DMS153 (cell line): ENCODE results near the gene RNU2-63P.
A peak's percentile ranks its signal among the peaks of the same experiment; 100 is the strongest.
"Not testable (repeated sequence)": the region's sequence is repeated elsewhere in the genome, so short reads cannot be mapped to it uniquely, and the experiment has no call there.

Experiments used
- DNase-seq: peaks from one replicate; lab custom pipeline; 2025; lab: John Stamatoyannopoulos, UW

The RNU2-63P gene

GRCh38 chr2:88016086-88016959 is at the start of gene RNU2-63P:
TSS of gene RNU2-63P (minus strand) at chr2:88016547.
- DNase-seq, result peak; percentile 58

GRCh38 chr2:88061295-88061694 is 44.9 kb upstream of the RNU2-63P start:
- no peak for DNase-seq

- no peak for DNase-seq
These were observed 44.5 kb upstream of the RNU2-63P start for GRCh38 chr2:88060907-88061275.

- DNase-seq, result peak; percentile 20
These were observed 43.9 kb upstream of the RNU2-63P start for GRCh38 chr2:88059979-88060906.

- DNase-seq, result no peak
These were observed 41.8 kb upstream of the RNU2-63P start for GRCh38 chr2:88058191-88058590.

- DNase-seq, result no peak
These were observed 41.1 kb upstream of the RNU2-63P start for GRCh38 chr2:88057437-88057844.

GRCh38 chr2:88055371-88056128 is 39.2 kb upstream of the RNU2-63P start, which contains the start of gene KRCC1:
TSS of gene KRCC1 (minus strand) at chr2:88055783. CDS start at chr2:88028563, 27,220 bp downstream.
- DNase-seq, result peak; percentile 89

- no peak for DNase-seq
These were observed 38.5 kb upstream of the RNU2-63P start for GRCh38 chr2:88054782-88055370.

GRCh38 chr2:88053934-88054781 is 37.8 kb upstream of the RNU2-63P start:
- no peak for DNase-seq

GRCh38 chr2:88053296-88053695 is 36.9 kb upstream of the RNU2-63P start:
- DNase-seq, result no peak

GRCh38 chr2:88051792-88052191 is 35.4 kb upstream of the RNU2-63P start:
- DNase-seq, result no peak

- DNase-seq, result no peak
These were observed 33.3 kb upstream of the RNU2-63P start for GRCh38 chr2:88049622-88050021.

GRCh38 chr2:88048541-88048940 is 32.2 kb upstream of the RNU2-63P start:
- DNase-seq, result no peak

GRCh38 chr2:88045561-88045960 is 29.2 kb upstream of the RNU2-63P start:
- not testable (repeated sequence) for DNase-seq

GRCh38 chr2:88042476-88042875 is 26.1 kb upstream of the RNU2-63P start:
- DNase-seq, result no peak

- DNase-seq, result no peak
These were observed 22.1 kb upstream of the RNU2-63P start for GRCh38 chr2:88038263-88039105.

GRCh38 chr2:88036606-88037005 is 20.3 kb upstream of the RNU2-63P start:
- no peak for DNase-seq

- no peak for DNase-seq
These were observed 19.8 kb upstream of the RNU2-63P start for GRCh38 chr2:88036182-88036581.

- DNase-seq, result no peak
These were observed 15.8 kb upstream of the RNU2-63P start for GRCh38 chr2:88032070-88032702.
